HG03175 (cell line): ENCODE results near the gene PLEKHA1.

Source experiments
- ATAC-seq: cut with Tn5 transposase; IDR thresholded peaks from one replicate; pipeline ENCODE4 v1.9.1; 2021; ENCODE audit warnings: mild to moderate bottlenecking, moderate library complexity; ENCODE audit not compliant: unreplicated experiment

PLEKHA1 gene

GRCh38 chr10:122420624-122421007 is 46.1 kb downstream of the PLEKHA1 start:
- no peak for ATAC-seq

GRCh38 chr10:122421054-122421625 is 46.6 kb downstream of the PLEKHA1 start:
- ATAC-seq = no peak

GRCh38 chr10:122421742-122422141 is 47.2 kb downstream of the PLEKHA1 start:
- no peak for ATAC-seq

- no peak for ATAC-seq
These were observed 47.9 kb downstream of the PLEKHA1 start for GRCh38 chr10:122422266-122422989.

GRCh38 chr10:122424059-122424458 is 49.6 kb downstream of the PLEKHA1 start:
- ATAC-seq = no peak

GRCh38 chr10:122426829-122427228 is 52.3 kb downstream of the PLEKHA1 start:
- no peak for ATAC-seq

- ATAC-seq = no peak
These were observed 52.8 kb downstream of the PLEKHA1 start for GRCh38 chr10:122427280-122427679.

GRCh38 chr10:122435212-122435827 is 60.8 kb downstream of the PLEKHA1 start:
- no peak for ATAC-seq

- ATAC-seq = no peak
These were observed 67.5 kb downstream of the PLEKHA1 start for GRCh38 chr10:122441961-122442360.

- no peak for ATAC-seq
These were observed 71.0 kb downstream of the PLEKHA1 start for GRCh38 chr10:122445469-122445868.

- no peak for ATAC-seq
These were observed 71.4 kb downstream of the PLEKHA1 start for GRCh38 chr10:122445904-122446303.

GRCh38 chr10:122446668-122447423 is 72.3 kb downstream of the PLEKHA1 start:
- ATAC-seq = no peak

GRCh38 chr10:122448600-122448999 is 74.1 kb downstream of the PLEKHA1 start:
- ATAC-seq = no peak

- ATAC-seq = no peak
These were observed 74.6 kb downstream of the PLEKHA1 start for GRCh38 chr10:122449153-122449552.

- ATAC-seq = no peak
These were observed 76.0 kb downstream of the PLEKHA1 start for GRCh38 chr10:122450353-122450990.

- ATAC-seq = no peak
These were observed 79.6 kb downstream of the PLEKHA1 start for GRCh38 chr10:122454071-122454470.

GRCh38 chr10:122454603-122455080 is 80.1 kb downstream of the PLEKHA1 start, which contains the start of gene ARMS2:
ARMS2 (plus strand) TSS chr10:122454653; CDS start chr10:122454728, 75 bp downstream.
- ATAC-seq = no peak

- no peak for ATAC-seq
These were observed 81.0 kb downstream of the PLEKHA1 start for GRCh38 chr10:122455376-122456079.

- ATAC-seq = no peak
These were observed 83.4 kb downstream of the PLEKHA1 start for GRCh38 chr10:122457934-122458333.

- no peak for ATAC-seq
These were observed 84.2 kb downstream of the PLEKHA1 start for GRCh38 chr10:122458693-122459092.
